Jurkat, Clone E6-1 (cell line): Measurements from ENCODE around the gene PLAAT1. TPM values are rescaled to one million over a fixed set of nuclear protein-coding genes. Genes with fewer than 3 reads are reported as not detected.

ENCODE experiments used
- DNase-seq: peaks from one replicate; pipeline ENCODE4 v3.0.0-alpha.2; 2011; ENCODE audit warnings: low read depth, low spot score
- H3K4me3 ChIP-seq: 2 replicates; pipeline ENCODE4 v1.5.1; 2011; ENCODE audit warnings: mild to moderate bottlenecking, low read length, control low read depth, moderate library complexity
- polyA plus RNA-seq: library from polyadenylated mRNA; unstranded; fragments of >200 nt; gene quantifications from one replicate; pipeline ENCODE4 v1.2.1, GENCODE V29; 2012; ENCODE audit warnings: missing spikeins; ENCODE audit not compliant: insufficient read length, insufficient read depth

PLAAT1 gene
- not detected for polyA plus RNA-seq

- no peak within 1 kb of the TSS for H3K4me3 ChIP-seq
- DNase-seq, result no peak
Measured at GRCh38 chr3:193240850-193241706, at the start of gene PLAAT1. PLAAT1 (plus strand) TSS chr3:193241222; CDS start chr3:193255651, 14,429 bp downstream.

- no peak overlapping the region for H3K4me3 ChIP-seq
- DNase-seq, result no peak
Measured at GRCh38 chr3:193194371-193194770, 46.7 kb upstream of the PLAAT1 start.

- DNase-seq, result no peak
- H3K4me3 ChIP-seq, result no peak overlapping the region
Measured at GRCh38 chr3:193196746-193197145, 44.3 kb upstream of the PLAAT1 start.

GRCh38 chr3:193207290-193208273 lies 33.4 kb upstream of the PLAAT1 start:
- DNase-seq, result no peak
- H3K4me3 ChIP-seq, result no peak overlapping the region

- no peak for DNase-seq
- H3K4me3 ChIP-seq, result no peak overlapping the region
Measured at GRCh38 chr3:193210618-193211017, 30.4 kb upstream of the PLAAT1 start.

- no peak overlapping the region for H3K4me3 ChIP-seq
- no peak for DNase-seq
Measured at GRCh38 chr3:193211173-193211572, 29.8 kb upstream of the PLAAT1 start.

GRCh38 chr3:193211984-193212383 lies 29.0 kb upstream of the PLAAT1 start:
- no peak for DNase-seq
- no peak overlapping the region for H3K4me3 ChIP-seq

- DNase-seq, result no peak
- no peak overlapping the region for H3K4me3 ChIP-seq
Measured at GRCh38 chr3:193212844-193213243, 28.2 kb upstream of the PLAAT1 start.

GRCh38 chr3:193214445-193214844 lies 26.6 kb upstream of the PLAAT1 start:
- DNase-seq, result no peak
- no peak overlapping the region for H3K4me3 ChIP-seq

- no peak overlapping the region for H3K4me3 ChIP-seq
- no peak for DNase-seq
Measured at GRCh38 chr3:193225302-193226125, 15.5 kb upstream of the PLAAT1 start.

GRCh38 chr3:193228206-193228605 lies 12.8 kb upstream of the PLAAT1 start:
- no peak overlapping the region for H3K4me3 ChIP-seq
- DNase-seq, result no peak

- no peak for DNase-seq
Measured at GRCh38 chr3:193229851-193230420, 11.1 kb upstream of the PLAAT1 start.

GRCh38 chr3:193230610-193231009 lies 10.4 kb upstream of the PLAAT1 start:
- DNase-seq, result no peak
- no peak overlapping the region for H3K4me3 ChIP-seq

More at GRCh38 chr3:193229851-193230420, 11.1 kb upstream of the PLAAT1 start:
- no peak overlapping the region for H3K4me3 ChIP-seq

GRCh38 chr3:193231201-193231600 lies 9.8 kb upstream of the PLAAT1 start:
- no peak overlapping the region for H3K4me3 ChIP-seq
- DNase-seq, result no peak

GRCh38 chr3:193236599-193236998 lies 4.4 kb upstream of the PLAAT1 start:
- no peak for DNase-seq
- no peak overlapping the region for H3K4me3 ChIP-seq

- H3K4me3 ChIP-seq, result no peak overlapping the region
- DNase-seq, result no peak
Measured at GRCh38 chr3:193237030-193237429, 4.0 kb upstream of the PLAAT1 start.

GRCh38 chr3:193240436-193240849 lies 579 bp upstream of the PLAAT1 start:
- no peak overlapping the region for H3K4me3 ChIP-seq
- DNase-seq, result no peak

GRCh38 chr3:193241716-193242115 lies 694 bp downstream of the PLAAT1 start:
- H3K4me3 ChIP-seq, result no peak overlapping the region
- no peak for DNase-seq

GRCh38 chr3:193243571-193243970 lies 2.5 kb downstream of the PLAAT1 start:
- no peak overlapping the region for H3K4me3 ChIP-seq
- DNase-seq, result no peak
